ENCODE measurements around the gene HOXA9.

The HOXA9 gene

GRCh38 chr7:27124902-27125689 lies 40.2 kb downstream of the HOXA9 start:
- no peak for DNase-seq

GRCh38 chr7:27124096-27124901 lies 41.0 kb downstream of the HOXA9 start:
- DNase-seq, result no peak

- no peak for DNase-seq
Measured at GRCh38 chr7:27123477-27124053, 41.8 kb downstream of the HOXA9 start.

GRCh38 chr7:27123007-27123476 lies 42.3 kb downstream of the HOXA9 start:
- no peak for DNase-seq

- no peak for DNase-seq
Measured at GRCh38 chr7:27122077-27122910, 43.0 kb downstream of the HOXA9 start.

GRCh38 chr7:27121684-27122076 lies 43.7 kb downstream of the HOXA9 start:
- no peak for DNase-seq

GRCh38 chr7:27119412-27119911 lies 45.9 kb downstream of the HOXA9 start:
- DNase-seq, result no peak

- DNase-seq, result no peak
Measured at GRCh38 chr7:27118580-27118979, 46.8 kb downstream of the HOXA9 start.

GRCh38 chr7:27117887-27118491 lies 47.3 kb downstream of the HOXA9 start:
- no peak for DNase-seq

GRCh38 chr7:27116962-27117886 lies 48.1 kb downstream of the HOXA9 start:
- DNase-seq, result no peak

GRCh38 chr7:27116031-27116961 lies 49.0 kb downstream of the HOXA9 start:
- DNase-seq, result no peak

GRCh38 chr7:27115221-27116026 lies 49.9 kb downstream of the HOXA9 start:
- no peak for DNase-seq

GRCh38 chr7:27114881-27115220 lies 50.5 kb downstream of the HOXA9 start:
- no peak for DNase-seq

- no peak for DNase-seq
Measured at GRCh38 chr7:27113991-27114769, 51.2 kb downstream of the HOXA9 start.

- DNase-seq, result no peak
Measured at GRCh38 chr7:27112955-27113949, 52.1 kb downstream of the HOXA9 start.
